HG03064 (cell line): ENCODE data around the gene TET3.

Experiments used
- ATAC-seq: cut with Tn5 transposase; IDR thresholded peaks from one replicate; pipeline ENCODE4 v1.9.1; 2021; ENCODE audit warnings: low read depth; ENCODE audit not compliant: unreplicated experiment

TET3 gene

DNA sequence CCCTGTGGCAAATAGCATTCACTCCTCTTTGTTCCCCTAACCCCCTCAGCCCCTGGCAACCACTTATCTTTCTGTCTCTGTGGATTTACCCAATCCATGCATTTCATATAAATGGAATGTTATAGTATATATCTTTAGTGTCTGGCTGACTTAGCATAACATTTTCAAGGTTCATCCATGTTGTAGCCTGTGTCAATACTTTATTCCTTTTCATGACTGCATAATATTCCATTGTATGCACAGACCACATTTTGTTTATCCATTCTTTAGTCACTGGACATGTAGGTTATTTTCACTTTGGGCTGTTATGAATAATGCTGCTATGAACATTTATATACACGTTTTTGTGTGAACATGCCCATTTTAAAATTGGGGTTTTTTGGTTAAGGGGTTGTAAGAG, 42.8 kb downstream of the TET3 start:
- no peak for ATAC-seq

DNA sequence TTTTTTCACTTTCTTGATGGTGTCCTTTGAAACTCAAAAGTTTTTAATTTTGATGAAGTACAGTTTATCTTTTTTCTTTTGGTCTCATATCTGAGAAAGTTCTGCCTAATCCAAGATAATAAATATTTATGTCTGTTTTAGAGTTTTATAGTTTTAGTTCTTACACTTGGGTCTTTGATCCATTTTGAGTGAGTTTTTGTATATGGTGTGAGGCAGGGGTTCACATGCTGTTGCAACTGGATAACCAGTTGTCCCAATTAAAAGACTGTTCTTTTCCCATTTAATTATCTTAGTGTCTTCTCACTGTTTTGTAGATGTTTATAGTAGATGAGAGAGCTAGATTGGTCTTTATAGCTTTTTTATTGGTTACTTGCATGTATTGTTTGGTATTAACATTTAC, 43.6 kb downstream of the TET3 start:
- no peak for ATAC-seq

DNA sequence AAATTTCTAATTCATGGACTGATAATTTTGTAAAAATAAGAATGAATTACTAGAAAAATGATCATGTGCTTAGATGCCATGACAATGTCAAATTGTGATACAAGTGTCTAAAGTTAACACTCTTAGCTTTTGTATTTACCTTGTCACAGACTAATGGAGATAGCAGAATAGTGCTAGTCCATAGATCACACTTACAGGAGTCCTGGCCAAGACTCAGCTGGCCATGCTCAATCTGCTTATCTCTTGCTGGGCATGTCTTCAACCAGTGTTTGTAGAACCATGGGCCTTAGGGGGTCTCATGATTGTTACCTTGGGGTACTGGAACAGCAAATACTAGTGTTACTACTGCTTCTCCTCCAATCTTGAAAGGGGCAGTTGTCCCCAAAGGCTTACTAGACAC, 44.0 kb downstream of the TET3 start:
- ATAC-seq: no peak

DNA sequence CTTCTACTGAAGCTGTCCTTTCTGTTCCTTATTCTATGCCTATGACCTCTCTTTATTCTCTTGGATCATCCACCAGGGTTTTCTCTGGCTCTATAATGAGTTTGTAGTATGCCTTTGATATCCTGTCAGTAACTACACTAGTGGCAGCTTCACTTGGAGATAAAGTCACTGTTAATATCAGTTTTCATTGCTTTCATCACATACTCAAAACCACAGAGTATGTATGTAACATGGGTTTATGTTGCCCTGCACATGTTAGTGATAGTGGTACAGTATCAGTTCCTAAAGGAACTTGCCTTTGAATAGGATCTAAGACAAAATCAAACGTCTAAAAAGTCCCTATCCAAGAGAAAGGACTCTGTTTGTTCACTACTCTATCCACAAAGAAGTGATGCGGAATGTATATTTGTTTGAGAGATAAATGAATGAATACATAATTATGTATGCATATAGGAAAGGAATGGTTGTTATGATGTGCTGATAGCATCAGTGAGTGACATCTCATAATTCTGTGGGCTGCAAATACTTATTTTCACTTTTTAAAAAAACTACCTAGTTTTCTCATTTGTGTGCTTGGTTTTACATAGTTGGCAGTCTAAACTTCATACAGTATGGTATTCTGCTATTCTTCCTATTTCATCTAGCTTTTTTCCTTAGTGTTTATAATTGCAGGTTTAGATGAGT, 45.1 kb downstream of the TET3 start:
- no peak for ATAC-seq

DNA sequence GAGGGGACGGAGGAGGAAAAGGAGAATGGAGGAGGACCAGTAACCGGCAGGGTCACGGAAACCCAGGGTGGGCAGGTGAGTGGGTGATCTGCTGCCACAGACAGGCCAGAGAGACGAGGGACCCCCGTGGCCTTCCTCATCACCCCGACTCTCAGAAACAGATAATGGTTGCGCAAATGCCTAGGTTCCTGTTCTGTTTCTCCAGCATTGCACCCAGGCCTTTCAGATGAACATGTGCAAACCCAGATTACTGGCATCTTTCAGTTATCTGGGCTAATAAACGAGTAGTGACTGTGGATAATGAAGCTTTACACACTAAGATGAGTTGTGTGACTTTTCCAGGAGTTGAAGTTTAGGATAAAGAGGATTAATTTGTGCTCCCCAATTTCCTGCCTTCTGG, 46.5 kb downstream of the TET3 start:
- ATAC-seq: no peak

DNA sequence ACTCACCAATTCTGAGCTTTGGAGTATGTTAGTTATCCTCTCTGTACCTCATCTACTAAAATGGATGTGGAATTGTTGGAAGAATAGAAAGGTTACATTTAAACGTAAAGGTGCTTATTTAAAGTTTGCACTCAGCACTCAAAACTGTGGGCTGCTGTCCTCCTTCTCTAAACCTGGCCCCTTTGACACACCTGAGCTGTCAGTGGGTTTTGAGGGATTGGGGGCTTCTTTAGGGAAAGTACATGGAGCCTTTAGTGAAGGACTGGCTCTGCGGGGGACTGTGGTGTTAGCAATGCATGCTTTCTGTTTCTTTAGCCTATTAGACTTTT, 47.2 kb downstream of the TET3 start:
- no peak for ATAC-seq

DNA sequence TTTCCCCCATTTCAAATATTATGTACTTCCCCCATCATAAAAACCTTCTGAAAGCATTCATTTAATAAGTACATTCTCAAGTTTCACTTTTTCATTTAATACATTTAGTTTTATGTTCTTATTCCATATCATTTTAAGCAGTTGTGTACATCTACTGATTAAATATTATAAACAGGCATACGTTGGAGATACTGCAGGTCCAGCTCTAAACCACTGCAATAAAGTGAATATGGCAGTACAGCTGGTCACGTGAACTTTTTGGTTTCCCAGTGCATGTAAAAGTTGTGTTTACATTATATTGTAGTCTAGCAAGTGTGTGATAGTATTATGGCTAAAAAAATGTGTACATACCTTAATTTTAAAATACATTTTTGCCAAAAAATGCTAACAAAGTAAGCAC, 48.7 kb downstream of the TET3 start:
- ATAC-seq: no peak
